GM12892 (cell line): ENCODE results near the gene APBA2.

Experiments
- POLR2A ChIP-seq: IDR thresholded peaks from 2 replicates; pipeline ENCODE4 v1.6.1; 2011; ENCODE audit warnings: low read depth, low read length, control low read depth
- POLR2AphosphoS5 ChIP-seq: IDR thresholded peaks from 2 replicates; pipeline ENCODE4 v1.6.1; 2011; ENCODE audit warnings: low read depth, low read length, control low read depth

DNA sequence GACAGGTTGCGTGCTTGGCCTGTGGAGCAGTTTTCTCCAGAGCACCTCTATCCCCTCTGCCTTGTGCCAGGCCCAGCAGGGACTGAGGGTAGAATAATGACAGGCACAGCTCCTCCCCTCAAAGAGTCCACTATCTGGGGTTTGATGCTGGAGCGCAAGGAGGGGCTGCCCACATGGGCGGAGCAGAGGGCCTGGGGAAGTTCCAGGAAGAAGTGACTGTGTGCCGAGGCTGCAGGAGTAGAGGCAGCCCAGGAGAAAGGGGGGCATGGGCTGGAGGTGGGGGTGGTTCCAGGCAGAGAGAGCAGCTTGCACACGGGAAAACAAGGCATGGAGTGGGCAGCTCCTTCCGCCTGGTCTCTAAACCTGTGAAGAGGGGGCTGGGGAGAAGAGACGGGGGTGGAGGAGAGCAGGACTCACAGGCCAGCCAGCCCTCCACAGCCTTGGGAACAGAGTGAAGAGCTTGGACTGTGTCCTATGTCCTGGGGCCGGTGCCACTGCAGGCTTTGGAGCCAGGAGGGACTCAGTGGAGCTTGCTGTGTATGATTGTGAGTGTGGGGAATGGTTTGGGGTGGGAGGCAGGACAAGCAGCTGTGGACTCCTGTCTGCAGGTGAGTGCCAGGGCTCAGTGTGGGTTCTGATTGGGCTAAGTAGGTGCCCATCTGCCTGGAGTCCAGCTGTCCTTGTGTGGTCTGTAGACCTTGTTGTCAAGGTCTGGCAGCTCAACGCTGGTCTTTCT is 48.1 kb downstream of the APBA2 start:
- no peak for TF ChIP-seq POLR2AphosphoS5
- no peak for TF ChIP-seq POLR2A
